Nephron (organoid): Measurements from ENCODE around the gene NACC2.

Experiments used
- H3K27ac Mint-ChIP-seq, 3 experiments: 2 replicates each; pipeline ENCODE4 v1.8.0; 2020; ENCODE audit warnings: mixed read lengths in 3 of 3, mild to moderate bottlenecking in 2 of 3, moderate library complexity in 1 of 3
- H3K27me3 Mint-ChIP-seq: 2 replicates; pipeline ENCODE4 v1.8.0; 2021; ENCODE audit warnings: low read depth, mild to moderate bottlenecking, moderate library complexity, mixed read lengths
- H3K36me3 Mint-ChIP-seq: 2 replicates; pipeline ENCODE4 v1.8.0; 2020; ENCODE audit warnings: low read depth, mixed read lengths
- H3K4me1 Mint-ChIP-seq: 2 replicates; pipeline ENCODE4 v1.8.0; 2020; ENCODE audit warnings: mixed read lengths
- H3K4me3 Mint-ChIP-seq, 3 experiments: 2 replicates each; pipeline ENCODE4 v1.8.0; 2020; ENCODE audit warnings: mild to moderate bottlenecking in 3 of 3, mixed read lengths in 3 of 3, moderate library complexity in 2 of 3
- H3K9me3 Mint-ChIP-seq: 2 replicates; pipeline ENCODE4 v1.8.0; 2020; ENCODE audit warnings: mixed read lengths
- CTCF ChIP-seq, 3 experiments: fragments of 200-600 bp; sonication (generic); IDR thresholded peaks; one replicate each; pipeline ENCODE4 v1.5.0; 2021; ENCODE audit warnings: antibody characterized with exemption in 3 of 3; ENCODE audit not compliant: unreplicated experiment in 3 of 3

Gene NACC2

GRCh38 chr9:136122425-136123383, 27.6 kb upstream of the NACC2 start:
- peak; percentile 94 to 100 (median 98) for TF ChIP-seq CTCF (IDR thresholded peaks at IDR 0.05; ENCODE audit: unreplicated experiment in 3 of 3)
- H3K27me3 Mint-ChIP-seq: peaks cover 25% of the 10 kb centered on the region
- peaks cover 2% of the 10 kb centered on the region for H3K9me3 Mint-ChIP-seq
- H3K4me1 Mint-ChIP-seq: peaks cover 12% of the 10 kb centered on the region
- no peaks in the 10 kb centered on the region for H3K36me3 Mint-ChIP-seq
- peak overlapping the region in 2 of 3 experiments; percentile 56 to 71 for H3K4me3 Mint-ChIP-seq
- H3K27ac Mint-ChIP-seq: no peak overlapping the region

- no peak for TF ChIP-seq CTCF (IDR thresholded peaks at IDR 0.05; ENCODE audit: unreplicated experiment in 3 of 3)
- peak overlapping the region; percentile 38 to 71 (median 56) for H3K4me3 Mint-ChIP-seq
- peak overlapping the region in 1 of 3 experiments; percentile 9 for H3K27ac Mint-ChIP-seq
- peaks cover 2% of the 10 kb centered on the region for H3K9me3 Mint-ChIP-seq
- H3K27me3 Mint-ChIP-seq: peaks cover 21% of the 10 kb centered on the region
- peaks cover 12% of the 10 kb centered on the region for H3K4me1 Mint-ChIP-seq
- no peaks in the 10 kb centered on the region for H3K36me3 Mint-ChIP-seq
Measured at GRCh38 chr9:136121801-136122200, 26.7 kb upstream of the NACC2 start.

GRCh38 chr9:136120438-136120844, 25.4 kb upstream of the NACC2 start:
- H3K4me1 Mint-ChIP-seq: peaks cover 12% of the 10 kb centered on the region
- TF ChIP-seq CTCF (IDR thresholded peaks at IDR 0.05; ENCODE audit: unreplicated experiment in 3 of 3): no peak
- peak overlapping the region; percentile 26 to 60 (median 57) for H3K4me3 Mint-ChIP-seq
- peaks cover 20% of the 10 kb centered on the region for H3K27me3 Mint-ChIP-seq
- peaks cover 2% of the 10 kb centered on the region for H3K9me3 Mint-ChIP-seq
- peak overlapping the region in 1 of 3 experiments; percentile 90 for H3K27ac Mint-ChIP-seq
- no peaks in the 10 kb centered on the region for H3K36me3 Mint-ChIP-seq

- Mint-ChIP-seq H3K27me3 (peaks cover 15% of the 10 kb centered on the region), H3K27ac (peak overlapping the region in 2 of 3 experiments; percentile 57 to 90), H3K36me3 (peaks cover under 1% of the 10 kb centered on the region), H3K4me1 (peaks cover 12% of the 10 kb centered on the region), H3K4me3 (peak overlapping the region; percentile 79 to 87 (median 83)), H3K9me3 (no peaks in the 10 kb centered on the region)
- TF ChIP-seq CTCF (IDR thresholded peaks at IDR 0.05; ENCODE audit: unreplicated experiment in 3 of 3): no peak
Measured at GRCh38 chr9:136119883-136120393, 24.8 kb upstream of the NACC2 start.

GRCh38 chr9:136119061-136119882, 24.2 kb upstream of the NACC2 start:
- no peak for TF ChIP-seq CTCF (IDR thresholded peaks at IDR 0.05; ENCODE audit: unreplicated experiment in 3 of 3)
- peak overlapping the region; percentile 80 to 89 (median 87) for H3K4me3 Mint-ChIP-seq
- peak overlapping the region in 2 of 3 experiments; percentile 66 to 90 for H3K27ac Mint-ChIP-seq
- H3K27me3 Mint-ChIP-seq: peaks cover 8% of the 10 kb centered on the region
- H3K9me3 Mint-ChIP-seq: no peaks in the 10 kb centered on the region
- H3K36me3 Mint-ChIP-seq: peaks cover 4% of the 10 kb centered on the region
- peaks cover 12% of the 10 kb centered on the region for H3K4me1 Mint-ChIP-seq
